Measurements from ENCODE around the gene PLD1.
A peak's percentile ranks its signal among the peaks of the same experiment; 100 is the strongest.

PLD1 gene

DNA sequence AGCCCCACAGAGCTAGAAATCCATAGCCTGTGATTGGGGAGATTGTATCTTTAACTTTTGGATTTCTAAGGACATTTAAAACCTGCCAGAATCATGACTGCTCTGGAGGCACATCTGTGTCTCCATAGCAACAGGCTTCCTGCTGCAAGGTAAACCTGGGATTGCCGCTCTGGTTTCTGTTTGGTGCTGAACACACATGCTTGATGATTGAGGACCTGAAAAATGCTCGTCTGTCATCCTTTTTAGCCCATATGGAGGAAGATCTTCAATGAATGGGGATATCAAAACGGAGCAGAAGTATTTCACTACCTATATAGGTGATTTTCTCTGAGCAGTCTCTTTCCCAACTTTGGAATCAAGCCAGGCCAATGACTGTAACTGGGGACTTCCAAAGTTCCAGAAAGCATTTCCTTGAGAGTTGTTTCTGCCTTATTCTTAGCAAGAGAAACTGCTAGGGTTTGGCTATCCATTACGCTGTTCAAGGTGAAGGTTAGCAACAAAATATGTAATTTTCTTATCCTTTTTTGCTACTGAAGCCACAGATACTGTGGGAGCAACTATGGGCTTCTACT, 253.6 kb downstream of the PLD1 start:
- DNase-seq: peak; percentile 61 to 83

DNA sequence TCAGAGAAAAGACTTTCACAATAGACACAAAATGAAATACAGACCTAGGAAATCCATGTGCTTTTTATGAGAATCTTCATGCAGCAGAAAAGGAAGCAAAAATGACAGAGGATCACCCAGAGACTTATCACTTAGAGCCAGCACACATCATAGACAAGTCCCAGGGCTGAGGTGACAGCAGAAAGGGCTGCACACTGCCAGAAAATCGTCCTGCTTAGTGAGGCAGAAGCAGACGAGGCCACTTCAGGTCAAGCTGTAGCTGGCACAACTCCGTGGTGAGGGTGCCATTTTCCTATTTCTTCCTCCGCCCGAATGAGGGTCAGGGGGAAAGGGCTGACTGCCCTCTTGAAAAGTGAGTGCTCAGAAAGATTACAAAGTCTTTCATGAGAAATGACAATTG, 254.1 kb downstream of the PLD1 start:
- DNase-seq: peak; percentile 50 to 53

DNA sequence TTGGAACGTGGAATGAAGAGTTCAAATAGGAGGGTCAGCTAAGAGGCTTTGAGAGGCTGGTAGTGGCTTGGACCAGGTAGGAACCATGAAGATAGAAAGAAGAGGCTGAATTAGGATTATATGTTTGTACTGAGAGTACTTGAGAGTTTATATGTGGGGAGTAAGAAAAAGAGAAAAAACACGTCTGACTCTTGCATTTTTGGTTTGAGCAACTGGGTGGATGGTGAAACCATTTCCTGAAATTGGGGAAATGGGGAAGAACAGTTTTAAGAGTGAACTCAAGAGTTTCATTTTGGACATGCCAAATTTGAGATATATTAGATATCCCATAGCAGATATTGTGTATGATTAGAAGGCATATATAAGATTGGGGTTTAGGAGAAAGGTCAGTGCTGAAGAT, 257.2 kb downstream of the PLD1 start:
- no peak for DNase-seq

DNA sequence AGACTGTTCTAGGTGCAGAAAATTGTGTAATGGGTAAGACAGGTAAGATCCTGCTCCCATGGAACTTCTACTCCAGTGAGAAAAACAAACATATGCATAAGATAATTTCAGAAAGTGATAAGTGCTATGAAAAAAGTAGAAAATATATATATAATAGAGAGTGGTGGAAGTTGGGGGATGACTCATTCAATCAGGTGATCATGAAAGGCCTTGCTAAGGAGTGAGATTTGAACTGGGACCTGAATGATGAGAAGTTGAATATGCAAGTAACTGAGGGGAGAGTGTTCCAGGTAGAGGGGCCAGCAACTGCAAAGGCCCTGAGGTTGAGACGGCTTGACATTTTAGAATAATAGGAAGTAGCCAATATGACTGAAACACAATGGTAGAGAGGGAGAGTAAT, 257.8 kb downstream of the PLD1 start:
- no peak for DNase-seq

DNA sequence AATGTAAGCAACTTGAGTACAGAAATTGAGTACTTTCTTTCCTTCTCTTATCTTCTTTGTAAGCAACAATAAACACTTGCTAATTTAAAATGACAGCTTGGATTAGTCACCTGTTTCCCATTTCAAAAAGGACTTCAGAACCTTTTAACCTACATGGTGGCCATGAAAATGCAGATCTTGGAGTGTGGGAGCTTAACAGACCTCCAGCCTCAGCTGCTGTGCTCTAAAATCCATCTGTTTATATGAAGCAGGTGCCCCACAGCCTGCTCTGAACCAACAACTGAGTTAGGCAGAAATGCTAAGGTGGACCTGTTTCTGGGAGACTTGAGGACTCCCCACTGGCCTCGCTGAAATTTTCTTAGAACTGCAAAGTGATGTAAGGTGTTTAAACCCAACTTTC, 259.0 kb downstream of the PLD1 start:
- no peak for DNase-seq
